ENCODE results near the gene MTM1.

- no peak for TF ChIP-seq EP300 (IDR thresholded peaks at IDR 0.05; ENCODE audit: low read depth)
- TF ChIP-seq, protein P1, sequence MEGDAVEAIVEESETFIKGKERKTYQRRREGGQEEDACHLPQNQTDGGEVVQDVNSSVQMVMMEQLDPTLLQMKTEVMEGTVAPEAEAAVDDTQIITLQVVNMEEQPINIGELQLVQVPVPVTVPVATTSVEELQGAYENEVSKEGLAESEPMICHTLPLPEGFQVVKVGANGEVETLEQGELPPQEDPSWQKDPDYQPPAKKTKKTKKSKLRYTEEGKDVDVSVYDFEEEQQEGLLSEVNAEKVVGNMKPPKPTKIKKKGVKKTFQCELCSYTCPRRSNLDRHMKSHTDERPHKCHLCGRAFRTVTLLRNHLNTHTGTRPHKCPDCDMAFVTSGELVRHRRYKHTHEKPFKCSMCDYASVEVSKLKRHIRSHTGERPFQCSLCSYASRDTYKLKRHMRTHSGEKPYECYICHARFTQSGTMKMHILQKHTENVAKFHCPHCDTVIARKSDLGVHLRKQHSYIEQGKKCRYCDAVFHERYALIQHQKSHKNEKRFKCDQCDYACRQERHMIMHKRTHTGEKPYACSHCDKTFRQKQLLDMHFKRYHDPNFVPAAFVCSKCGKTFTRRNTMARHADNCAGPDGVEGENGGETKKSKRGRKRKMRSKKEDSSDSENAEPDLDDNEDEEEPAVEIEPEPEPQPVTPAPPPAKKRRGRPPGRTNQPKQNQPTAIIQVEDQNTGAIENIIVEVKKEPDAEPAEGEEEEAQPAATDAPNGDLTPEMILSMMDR (IDR thresholded peaks at IDR 0.05) = no peak
These were observed 83.5 kb downstream of the MTM1 start for GRCh38 chrX:150651906-150652305.
